Sigmoid colon (tissue), 4 donors: ENCODE data around the gene NME3.

ENCODE experiments used
- CTCF ChIP-seq, 4 experiments: fragments of 450-650 bp in 3 of 4; fragments of 200-600 bp in 1 of 4; IDR thresholded peaks; one replicate each; pipeline ENCODE4 v1.5.1; 2016 to 2019; ENCODE audit warnings: antibody characterized with exemption in 4 of 4, mild to moderate bottlenecking in 3 of 4, moderate library complexity in 2 of 4
- EP300 ChIP-seq, 4 donors: sonication (generic); formaldehyde crosslinking; IDR thresholded peaks; one replicate each; pipeline ENCODE4 v1.6.1; 2017; ENCODE audit warnings: antibody characterized with exemption in 4 of 4

- TF ChIP-seq CTCF (IDR thresholded peaks at IDR 0.05) = no peak
- no peak for TF ChIP-seq EP300 (IDR thresholded peaks at IDR 0.05)
Measured at GRCh38 chr16:1740234-1740633, 31.1 kb downstream of the NME3 start.
